H1 (cell line): ENCODE results near the gene THAP12. TPM values are rescaled to one million over a fixed set of nuclear protein-coding genes. Genes with fewer than 3 reads are reported as not detected.

ENCODE experiments used
- CTCF ChIA-PET: fragments of 300-600 bp; sonication (Branson Sonifier 250); formaldehyde crosslinking; loops from one replicate; lab custom pipeline; 2021; ENCODE audit not compliant: partially characterized antibody; lab: Charles Lee
- POLR2A ChIA-PET: fragments of 300-600 bp; sonication (Branson Sonifier 250); formaldehyde crosslinking; loops from one replicate; lab custom pipeline; 2021; ENCODE audit warnings: inconsistent platforms; ENCODE audit not compliant: partially characterized antibody; lab: Charles Lee
- DNase-seq, 2 experiments: peaks; one replicate each; pipeline versions ENCODE4 v3.0.0 to v3.0.0-alpha.2; 2010 to 2022; ENCODE audit warnings: low spot score in 2 of 2, low read depth in 1 of 2, mixed read lengths in 1 of 2
- FAIRE-seq: peaks from 2 replicates; lab custom pipeline; 2011; peaks lifted over from hg19 to GRCh38; lab: Jason Lieb, UNC
- H2AFZ ChIP-seq: 2 replicates; pipeline ENCODE4 v1.8.1; 2012; ENCODE audit warnings: low read length, inconsistent platforms
- H2AK5ac ChIP-seq: 2 replicates; pipeline ENCODE4 v1.6.1; 2013; ENCODE audit warnings: low read depth, low read length
- H2BK120ac ChIP-seq: replicated peaks from 2 replicates; pipeline ENCODE3; 2013; ENCODE audit warnings: low read depth, low read length, inconsistent platforms
- H2BK12ac ChIP-seq: 2 replicates; pipeline ENCODE4 v1.6.1; 2013; ENCODE audit warnings: low read depth, low read length
- H2BK15ac ChIP-seq: 2 replicates; pipeline ENCODE4 v1.6.1; 2013; ENCODE audit warnings: low read length
- H2BK20ac ChIP-seq: 2 replicates; pipeline ENCODE4 v1.6.1; 2013; ENCODE audit warnings: low read length
- H2BK5ac ChIP-seq: 2 replicates; pipeline ENCODE4 v1.6.1; 2013; ENCODE audit warnings: low read depth, low read length
- H3K14ac ChIP-seq: 2 replicates; pipeline ENCODE4 v1.6.1; 2013; ENCODE audit warnings: inconsistent platforms; ENCODE audit not compliant: insufficient read length
- H3K18ac ChIP-seq: 2 replicates; pipeline ENCODE4 v1.6.1; 2013; ENCODE audit warnings: low read length; ENCODE audit errors: extremely low read depth
- H3K23ac ChIP-seq: 2 replicates; pipeline ENCODE4 v1.6.1; 2013; ENCODE audit warnings: inconsistent platforms; ENCODE audit not compliant: insufficient read length
- H3K23me2 ChIP-seq: 2 replicates; pipeline ENCODE4 v1.6.1; 2013; ENCODE audit warnings: low read depth, low read length
- H3K27ac ChIP-seq: 2 replicates; pipeline ENCODE4 v1.6.1; 2011; ENCODE audit warnings: low read depth, low read length, inconsistent platforms
- H3K27me3 ChIP-seq, 4 experiments: replicated peaks in 1 of 4; 1 replicate in 1 of 4; 2 replicates in 3 of 4; pipeline versions ENCODE4 v1.6.1 to v1.8.1; 2011 to 2013; ENCODE audit warnings: low read length in 3 of 4, mild to moderate bottlenecking in 3 of 4, inconsistent platforms in 2 of 4, mixed read lengths in 2 of 4, moderate library complexity in 1 of 4; ENCODE audit not compliant: control insufficient read depth in 3 of 4, insufficient read depth in 3 of 4; ENCODE audit errors: extremely low read depth in 1 of 4
- H3K36me3 ChIP-seq, 4 experiments: 2 replicates each; pipeline versions ENCODE4 v1.6.1 to v1.8.1; 2011 to 2013; ENCODE audit warnings: mild to moderate bottlenecking in 4 of 4, low read length in 3 of 4, moderate library complexity in 2 of 4, control low read depth in 1 of 4, inconsistent platforms in 1 of 4; ENCODE audit not compliant: insufficient read depth in 4 of 4, control insufficient read depth in 2 of 4
- H3K4ac ChIP-seq: replicated peaks from 2 replicates; pipeline ENCODE3; 2013; ENCODE audit warnings: low read length, low read depth, mixed read lengths, inconsistent platforms; ENCODE audit not compliant: insufficient read length
- H3K4me1 ChIP-seq, 4 experiments: replicated peaks in 1 of 4; 1 replicate in 1 of 4; 2 replicates in 3 of 4; pipeline versions ENCODE4 v1.6.1 to v1.8.1; 2011 to 2013; ENCODE audit warnings: low read length in 3 of 4, inconsistent platforms in 2 of 4, mixed read lengths in 1 of 4; ENCODE audit not compliant: insufficient read depth in 4 of 4, control insufficient read depth in 3 of 4
- H3K4me2 ChIP-seq, 2 experiments: 2 replicates each; pipeline versions ENCODE4 v1.6.1 to v1.8.1; 2011 to 2013; ENCODE audit warnings: low read depth in 2 of 2, low read length in 2 of 2, control low read depth in 1 of 2, inconsistent platforms in 1 of 2, mild to moderate bottlenecking in 1 of 2; ENCODE audit not compliant: insufficient read depth in 1 of 2
- H3K4me3 ChIP-seq, 4 experiments: fragments of 200-600, 300-600 bp in 1 of 4; sonication (generic), shearing (Covaris generic), sonication (Bioruptor Twin) in 1 of 4; 2 replicates each; pipeline versions ENCODE4 v1.5.1 to v1.8.1; 2011 to 2016; ENCODE audit warnings: low read length in 4 of 4, low read depth in 3 of 4, control low read depth in 2 of 4, inconsistent platforms in 2 of 4, mild to moderate bottlenecking in 2 of 4, mixed read lengths in 1 of 4, moderate library complexity in 1 of 4; ENCODE audit not compliant: insufficient read depth in 2 of 4; ENCODE audit errors: extremely low read depth in 1 of 4
- H3K56ac ChIP-seq: replicated peaks from 2 replicates; pipeline ENCODE3; 2013; ENCODE audit warnings: low read depth, mild to moderate bottlenecking, mixed read lengths, low read length, inconsistent platforms; ENCODE audit not compliant: insufficient read length
- H3K79me1 ChIP-seq: 2 replicates; pipeline ENCODE4 v1.6.1; 2013; ENCODE audit warnings: low read depth, low read length, control low read depth
- H3K79me2 ChIP-seq, 2 experiments: 2 replicates each; pipeline versions ENCODE4 v1.6.1 to v1.8.1; 2012 to 2013; ENCODE audit warnings: low read length in 2 of 2, mild to moderate bottlenecking in 2 of 2, inconsistent platforms in 1 of 2; ENCODE audit not compliant: insufficient read depth in 2 of 2, control insufficient read depth in 1 of 2
- H3K9ac ChIP-seq, 4 experiments: replicated peaks in 1 of 4; 1 replicate in 1 of 4; 2 replicates in 3 of 4; pipeline versions ENCODE4 v1.6.1 to v1.8.1; 2011 to 2013; ENCODE audit warnings: low read depth in 3 of 4, low read length in 3 of 4, control low read depth in 2 of 4, mild to moderate bottlenecking in 2 of 4, moderate library complexity in 2 of 4, inconsistent platforms in 1 of 4; ENCODE audit errors: extremely low read depth in 1 of 4
- H3K9me3 ChIP-seq, 2 experiments: 2 replicates each; pipeline versions ENCODE4 v1.6.1 to v1.8.1; 2012 to 2013; ENCODE audit warnings: mild to moderate bottlenecking in 2 of 2, moderate library complexity in 2 of 2, control low read depth in 1 of 2, inconsistent platforms in 1 of 2, low read depth in 1 of 2, low read length in 1 of 2, mixed read lengths in 1 of 2; ENCODE audit not compliant: insufficient read depth in 2 of 2
- H4K20me1 ChIP-seq, 2 experiments: replicated peaks in 1 of 2; 2 replicates each; pipeline versions ENCODE3 to v1.8.1; 2011 to 2013; ENCODE audit warnings: inconsistent platforms in 2 of 2, low read length in 2 of 2, mild to moderate bottlenecking in 1 of 2; ENCODE audit not compliant: insufficient read depth in 2 of 2, control insufficient read depth in 1 of 2
- H4K5ac ChIP-seq: 2 replicates; pipeline ENCODE4 v1.6.1; 2013; ENCODE audit warnings: low read length, low read depth, mixed read lengths, inconsistent platforms; ENCODE audit not compliant: insufficient read length
- H4K8ac ChIP-seq: 2 replicates; pipeline ENCODE4 v1.8.0; 2013; ENCODE audit warnings: mild to moderate bottlenecking, moderate library complexity, low read length, inconsistent platforms; ENCODE audit not compliant: insufficient read depth; ENCODE audit errors: extremely low read depth
- H4K91ac ChIP-seq: replicated peaks from 2 replicates; pipeline ENCODE3; 2013; ENCODE audit warnings: low read length, mixed read lengths, inconsistent platforms; ENCODE audit not compliant: insufficient read length
- CHD2 ChIP-seq: IDR thresholded peaks from 2 replicates; pipeline ENCODE4 v1.6.1; 2012; ENCODE audit warnings: low read length, improper control_type of control experiment
- NANOG ChIP-seq: IDR thresholded peaks from 2 replicates; pipeline ENCODE4 v1.6.1; 2011; ENCODE audit warnings: low read length, low read depth, mild to moderate bottlenecking, inconsistent platforms; ENCODE audit not compliant: insufficient read depth, poor library complexity, severe bottlenecking
- SP2 ChIP-seq: IDR thresholded peaks from 2 replicates; pipeline ENCODE4 v1.6.1; 2012; ENCODE audit warnings: mild to moderate bottlenecking, low read length, inconsistent platforms
- YY1 ChIP-seq: IDR thresholded peaks from 2 replicates; pipeline ENCODE4 v1.6.1; 2011; ENCODE audit warnings: low read depth, mild to moderate bottlenecking, low read length
- polyA plus RNA-seq, 7 experiments: library from polyadenylated mRNA; depleted of rRNA in 3 of 7; stranded (reverse) in 5 of 7; unstranded in 2 of 7; fragments of >200 nt in 5 of 7; fragments of 200-250 nt in 2 of 7; gene quantifications; 1 replicate in 5 of 7; 2 replicates in 1 of 7; 4 replicates in 1 of 7; pipeline versions ENCODE4 v1.2.1 to v1.2.3, GENCODE V29; 2011 to 2013; ENCODE audit warnings: missing spikeins in 2 of 7, mixed read lengths in 2 of 7
- total RNA-seq: library from RNA; stranded (reverse); fragmentation: NEBNext Ultra II Directional; extraction: Animal tissue kit (Norgen Biotek cat#: 25700); gene quantifications from 2 replicates; pipeline ENCODE4 v1.2.1, GENCODE V29; 2021

Gene THAP12
- total and polyA plus RNA-seq, 2 of the 8 experiments (the other 6 are each of a cell fraction or from before 2014, with no cell fraction given) = 12.0 to 39.9 TPM

DNA sequence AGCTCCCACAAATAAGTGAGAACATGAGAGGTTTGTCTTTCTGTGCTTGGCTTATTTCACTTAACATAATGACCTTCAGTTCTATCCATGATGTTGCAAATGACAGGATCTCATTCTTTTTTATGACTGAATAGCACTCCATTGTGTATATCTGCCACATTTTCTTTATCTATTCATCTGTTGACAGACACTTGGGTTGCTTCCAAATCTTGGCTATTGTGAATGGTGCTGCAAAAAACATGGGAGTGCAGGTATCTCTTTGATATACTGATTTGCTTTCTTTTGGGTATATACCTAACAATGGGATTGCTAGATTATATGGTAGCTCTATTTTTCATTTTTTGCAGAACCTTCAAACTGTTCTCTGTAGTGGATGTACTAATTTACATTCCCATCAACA lies 13.5 kb upstream of the THAP12 start:
- Histone ChIP-seq H3K23ac (no peak overlapping the region), H4K5ac (no peak overlapping the region), H4K91ac (no peak overlapping the region), H3K56ac (no peak overlapping the region), H3K4me1 (no peaks in the 10 kb centered on the region), H2AK5ac (no peak overlapping the region), H2BK5ac (no peak overlapping the region), H3K36me3 (no peaks in the 10 kb centered on the region), H3K27ac (no peak overlapping the region), H3K79me1 (no peaks in the 10 kb centered on the region), H3K18ac (no peak overlapping the region), H4K20me1 (no peaks in the 10 kb centered on the region), H2BK12ac (no peak overlapping the region), H3K4ac (no peak overlapping the region), H3K14ac (no peak overlapping the region), H3K9ac (no peak overlapping the region), H4K8ac (no peak overlapping the region), H3K9me3 (no peaks in the 10 kb centered on the region), H2AFZ (no peak overlapping the region), H2BK20ac (no peak overlapping the region), H2BK120ac (no peak overlapping the region), H3K4me2 (no peak overlapping the region), H3K4me3 (no peak overlapping the region), H3K23me2 (no peaks in the 10 kb centered on the region), H3K27me3 (no peaks in the 10 kb centered on the region), H3K79me2 (no peaks in the 10 kb centered on the region), H2BK15ac (no peak overlapping the region)
- no peak for DNase-seq
- POLR2A ChIA-PET = no interaction called here
- FAIRE-seq = no peak
- TF ChIP-seq CHD2 = no peak
- no peak for TF ChIP-seq SP2
- TF ChIP-seq YY1 = no peak
- no peak for TF ChIP-seq NANOG
- CTCF ChIA-PET = interaction anchor here (0.6 to 1.0 kb wide), 3 partner anchors 9 to 283 kb away, joined by 4 read pairs; no protein-coding TSS in a partner anchor
